HG03342 (cell line): ENCODE measurements around the gene TMC5.

ENCODE experiments used
- ATAC-seq: cut with Tn5 transposase; IDR thresholded peaks from one replicate; pipeline ENCODE4 v1.9.1; 2021; ENCODE audit warnings: mild to moderate bottlenecking, moderate library complexity; ENCODE audit not compliant: unreplicated experiment

Gene TMC5

GRCh38 chr16:19502395-19503131 is 84.9 kb downstream of the TMC5 start:
- ATAC-seq = no peak

DNA sequence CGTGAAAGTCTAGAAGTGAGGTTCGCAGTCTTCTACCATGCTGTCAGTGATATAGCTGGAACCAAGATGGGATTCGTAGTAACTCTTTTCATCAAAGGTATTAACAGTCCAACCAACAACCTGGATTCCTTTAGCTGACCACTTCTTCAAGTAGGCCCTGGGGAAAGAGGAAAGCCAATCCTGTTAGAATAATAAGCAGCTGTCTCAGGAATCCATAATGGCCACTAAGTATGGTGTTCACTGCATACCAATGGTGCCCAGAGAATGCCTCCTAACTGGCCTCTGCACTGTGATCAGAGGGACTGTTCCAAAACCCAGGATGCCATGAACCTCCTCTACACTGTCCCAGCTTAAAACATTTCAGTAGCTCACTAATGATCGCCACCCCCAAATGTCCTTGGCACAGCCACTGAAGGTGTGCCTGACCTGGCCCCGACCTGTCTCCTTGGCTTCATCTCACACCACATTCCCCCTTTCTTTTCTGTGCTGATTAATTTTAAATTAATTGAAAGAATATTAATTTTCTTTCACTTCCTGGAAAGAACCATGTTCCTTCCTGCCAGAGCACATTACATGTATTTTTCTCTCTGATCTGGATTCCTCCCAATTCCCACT is 85.9 kb downstream of the TMC5 start:
- ATAC-seq = no peak

GRCh38 chr16:19505600-19506303 is 88.1 kb downstream of the TMC5 start:
- ATAC-seq = no peak

DNA sequence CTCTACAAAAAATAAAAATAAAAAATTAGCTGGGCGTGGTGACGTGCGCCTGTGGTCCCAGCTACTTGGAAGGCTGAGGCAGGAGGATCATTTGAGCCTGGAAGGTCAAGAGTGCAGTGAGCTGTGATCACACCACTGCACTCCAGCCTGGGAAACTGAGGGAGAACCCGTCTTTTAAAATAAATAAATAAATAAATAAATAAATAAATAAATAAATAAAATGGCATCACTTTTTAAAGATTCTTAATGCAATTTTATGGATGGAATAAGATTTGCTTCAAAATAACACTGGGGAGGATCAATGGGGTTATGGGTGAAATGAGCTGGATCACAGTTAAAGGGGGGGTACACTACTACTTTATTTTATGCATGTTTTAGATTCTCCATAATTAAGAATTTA is 89.3 kb downstream of the TMC5 start:
- no peak for ATAC-seq

DNA sequence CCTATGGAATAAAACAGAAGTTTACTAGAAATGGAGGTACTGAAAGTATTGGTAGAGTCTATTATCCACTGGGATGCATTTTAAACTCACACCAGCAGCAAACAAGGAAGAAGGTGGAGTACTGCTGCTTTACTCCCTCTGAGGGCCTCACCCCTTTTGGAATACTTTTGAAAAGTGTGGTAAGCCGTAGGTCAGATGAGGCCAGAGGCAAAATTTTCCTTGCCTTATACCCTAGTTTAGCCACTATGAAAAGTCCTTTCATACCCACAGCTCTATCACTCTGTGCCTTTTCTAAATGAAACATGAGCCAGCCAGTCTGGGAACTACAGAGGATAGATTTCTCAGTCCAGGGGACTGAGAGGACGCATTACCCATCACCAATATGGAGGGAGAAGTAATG is 90.2 kb downstream of the TMC5 start:
- no peak for ATAC-seq

DNA sequence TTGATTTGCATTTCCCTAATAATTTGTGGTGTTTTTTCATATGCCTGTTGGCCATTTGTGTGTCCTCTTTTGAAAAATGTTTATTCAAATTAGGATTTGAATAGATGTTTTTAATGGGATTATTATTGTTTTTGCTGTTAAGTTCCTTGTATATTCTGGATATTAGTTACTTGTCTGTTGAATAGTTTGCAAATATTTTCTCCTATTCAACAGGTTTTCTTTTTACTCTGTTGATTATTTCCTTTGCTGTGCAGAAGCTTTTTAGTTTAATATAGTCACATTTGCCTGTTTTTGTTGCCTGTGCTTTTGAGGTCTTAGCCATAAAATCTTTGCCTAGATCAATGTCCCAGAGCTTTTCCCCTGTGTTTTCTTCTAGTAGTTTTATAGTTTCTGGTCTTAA is 94.6 kb downstream of the TMC5 start:
- ATAC-seq = no peak

DNA sequence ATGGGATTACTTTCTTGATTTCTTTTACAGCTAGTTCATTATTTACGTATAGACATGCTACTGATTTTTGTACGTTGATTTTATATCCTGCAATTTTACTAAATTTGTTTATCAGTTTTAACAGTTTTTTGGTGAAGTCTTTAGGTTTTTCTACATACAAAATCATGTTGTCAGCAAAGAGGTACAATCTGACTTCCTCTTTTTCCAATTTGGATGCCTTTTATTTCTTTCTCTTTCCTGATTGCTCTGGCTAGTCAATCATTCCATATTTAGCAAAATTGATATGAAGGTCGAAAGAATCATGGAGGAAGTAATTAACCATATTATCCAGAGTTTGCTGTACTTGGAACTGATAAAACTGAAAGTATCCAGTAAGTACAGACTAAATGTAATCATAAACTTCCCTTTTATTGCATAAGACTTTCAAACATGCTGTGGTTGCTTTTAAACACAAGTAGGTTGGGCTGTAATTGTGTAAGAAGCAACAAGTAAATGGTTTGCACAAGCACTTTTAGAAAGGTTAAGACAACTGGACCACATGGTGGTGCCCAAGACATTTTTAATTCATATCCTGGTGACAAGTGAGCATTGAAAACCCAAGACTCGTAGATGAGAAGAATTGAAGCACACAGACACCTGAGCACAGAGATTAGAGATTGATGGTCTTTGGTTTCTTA is 95.8 kb downstream of the TMC5 start:
- ATAC-seq = no peak

- no peak for ATAC-seq
Observed at GRCh38 chr16:19515757-19516156, 98.1 kb downstream of the TMC5 start.

- no peak for ATAC-seq
Observed at GRCh38 chr16:19517424-19518089, 99.9 kb downstream of the TMC5 start.

- no peak for ATAC-seq
Observed at GRCh38 chr16:19518388-19518787, 100.7 kb downstream of the TMC5 start.

DNA sequence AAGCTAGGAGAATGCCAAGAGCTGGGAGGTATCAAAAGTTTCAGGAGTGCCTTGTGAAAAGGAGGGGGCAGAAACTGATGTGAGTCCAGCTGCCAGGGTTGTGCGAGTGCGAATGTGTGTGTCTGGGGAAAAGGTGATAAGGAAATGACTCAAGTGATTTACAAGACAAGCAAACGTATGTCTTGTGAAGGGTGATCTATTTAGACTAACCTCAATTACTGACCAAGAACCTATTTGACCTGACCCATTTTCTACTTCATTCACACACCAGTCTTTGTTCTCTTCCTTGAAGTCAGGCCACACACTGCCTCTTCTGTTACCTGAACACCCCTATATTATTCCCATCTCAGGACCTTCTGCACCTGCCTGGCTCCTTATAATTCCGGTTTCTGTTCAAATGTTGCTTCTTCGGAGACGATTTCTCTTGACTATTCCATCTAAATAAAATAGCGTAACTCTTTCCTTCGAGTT is 103.2 kb downstream of the TMC5 start:
- no peak for ATAC-seq

- ATAC-seq = peak; percentile 74
Observed at GRCh38 chr16:19521471-19522396, 104.1 kb downstream of the TMC5 start, which contains the start of gene GDE1. Gene GDE1, minus strand, starts transcription at chr16:19522098. Its CDS starts 134 bp downstream, at chr16:19521964.

- no peak for ATAC-seq
Observed at GRCh38 chr16:19522397-19522732, 104.7 kb downstream of the TMC5 start.

DNA sequence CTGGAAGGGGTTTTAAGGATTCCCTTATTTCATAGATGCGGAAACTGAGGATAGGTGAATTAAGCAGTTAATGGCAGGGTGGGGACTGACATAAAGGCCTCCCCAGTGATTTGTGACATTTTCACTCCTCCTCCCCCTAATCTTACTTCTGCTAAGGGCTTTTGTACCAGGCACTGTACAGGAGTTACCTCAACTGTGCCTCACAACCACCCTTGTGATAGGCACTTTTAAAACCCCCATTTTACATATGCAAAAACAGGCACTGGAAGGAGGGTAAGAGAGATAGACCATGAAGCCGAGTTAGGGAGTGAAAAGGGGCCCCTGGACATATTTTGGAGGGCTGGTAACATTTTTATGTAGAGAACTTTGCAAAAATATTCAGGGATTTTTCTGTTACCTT is 105.1 kb downstream of the TMC5 start:
- no peak for ATAC-seq

GRCh38 chr16:19523184-19523558 is 105.5 kb downstream of the TMC5 start:
- no peak for ATAC-seq

DNA sequence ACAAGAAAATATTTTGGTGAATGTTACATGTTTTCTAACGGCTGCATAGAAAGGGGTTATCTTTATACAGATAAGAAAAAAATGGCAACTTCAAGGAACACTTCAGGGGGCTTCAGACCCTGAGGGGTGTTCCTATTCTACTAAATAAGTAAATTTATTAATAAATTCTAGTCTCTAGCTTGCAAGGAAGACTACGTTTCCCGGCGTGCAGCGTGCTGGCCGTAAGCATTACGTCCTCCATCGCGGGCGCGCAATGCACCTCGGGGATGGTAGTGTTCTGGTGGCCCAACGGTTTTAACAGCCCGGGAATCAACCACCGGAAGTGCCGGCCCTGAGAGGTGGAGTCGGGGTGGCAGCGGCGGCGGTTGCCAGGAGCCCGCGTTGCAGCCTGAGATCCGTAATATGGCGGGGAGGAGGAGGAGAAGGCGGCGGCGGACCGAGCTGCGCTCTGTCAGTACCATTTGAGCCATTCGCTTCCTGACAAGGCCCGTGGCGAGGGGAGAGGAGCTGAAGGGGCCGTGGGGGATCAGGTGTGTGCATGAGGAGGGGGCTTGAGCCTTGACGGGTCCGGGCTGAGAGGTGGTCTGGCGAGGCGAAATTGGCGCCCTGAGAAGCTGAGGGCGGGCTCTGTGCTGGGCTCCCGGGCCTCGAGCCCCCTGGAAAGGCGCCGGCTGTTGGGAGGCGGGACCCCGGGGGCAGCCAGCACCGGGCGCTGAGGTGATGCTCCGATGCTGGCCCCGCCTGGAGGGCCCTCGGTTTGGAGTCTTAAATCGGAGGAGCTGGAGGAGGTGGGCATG is 106.1 kb downstream of the TMC5 start, which contains the start of gene CCP110:
Gene CCP110, plus strand, starts transcription at position 384 of the 797 bp plus-strand sequence. CDS start 3,940 bp downstream, outside the sequence.
- peak; percentile 64 for ATAC-seq

DNA sequence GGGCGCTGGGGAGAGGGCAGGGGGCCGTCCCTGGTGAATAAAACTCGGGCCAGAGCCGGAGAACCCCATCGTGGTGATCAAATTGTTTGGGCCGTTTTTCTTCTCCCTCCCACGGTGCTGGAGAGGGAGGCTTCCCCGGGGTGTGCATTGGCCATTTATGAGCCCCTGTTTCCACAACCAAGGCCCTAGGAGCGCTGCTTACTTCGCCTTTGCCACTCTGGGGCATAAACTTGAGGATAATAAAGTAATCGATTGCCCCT is 106.6 kb downstream of the TMC5 start:
- ATAC-seq = no peak

- no peak for ATAC-seq
Observed at GRCh38 chr16:19524616-19525384, 107.1 kb downstream of the TMC5 start.

DNA sequence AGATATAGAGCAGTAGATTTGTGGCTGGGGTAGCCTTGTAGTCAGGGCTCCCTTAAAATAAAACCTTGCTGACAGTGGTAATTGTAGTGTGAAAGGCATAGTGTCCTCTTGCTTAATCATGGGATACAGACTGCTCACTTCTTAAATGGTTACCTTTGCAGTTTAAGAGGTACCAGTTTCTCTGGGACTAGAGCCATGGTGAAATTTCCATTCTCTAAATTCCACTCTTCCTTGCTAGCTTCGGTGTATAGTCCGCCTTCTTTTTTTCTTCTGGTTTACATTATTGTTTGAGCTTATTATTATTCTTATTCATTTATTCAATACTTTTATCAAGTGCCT is 107.7 kb downstream of the TMC5 start:
- ATAC-seq = no peak
